Stimulated activated CD8-positive, alpha-beta memory T cell treated with anti-CD3 and anti-CD28 coated beads, Interleukin-2, amount 100 ng/mL, for 1 hour (primary cell): Measurements from ENCODE around the gene NEDD4L.
"Not testable (repeated sequence)": the region's sequence is repeated elsewhere in the genome, so short reads cannot be mapped to it uniquely, and the experiment has no call there.

Source experiments
- DNase-seq, 2 donors: peaks; one replicate each; pipeline ENCODE4 v3.0.0-alpha.2; 2020; ENCODE audit warnings: low read depth in 2 of 2

The NEDD4L gene

GRCh38 chr18:58239879-58240278, 195.9 kb downstream of the NEDD4L start:
- DNase-seq = no peak

- no peak for DNase-seq
Observed at GRCh38 chr18:58241026-58241679, 197.1 kb downstream of the NEDD4L start.

- DNase-seq = no peak
Observed at GRCh38 chr18:58241877-58242276, 197.9 kb downstream of the NEDD4L start.

GRCh38 chr18:58242435-58242834, 198.4 kb downstream of the NEDD4L start:
- DNase-seq = no peak

GRCh38 chr18:58242968-58243367, 198.9 kb downstream of the NEDD4L start:
- no peak for DNase-seq

- no peak for DNase-seq
Observed at GRCh38 chr18:58243401-58243800, 199.4 kb downstream of the NEDD4L start.

- DNase-seq = no peak
Observed at GRCh38 chr18:58247363-58247834, 203.4 kb downstream of the NEDD4L start.

- no peak for DNase-seq
Observed at GRCh38 chr18:58249712-58250111, 205.7 kb downstream of the NEDD4L start.

GRCh38 chr18:58251416-58251815, 207.4 kb downstream of the NEDD4L start:
- DNase-seq = no peak

- DNase-seq = no peak
Observed at GRCh38 chr18:58252166-58252565, 208.1 kb downstream of the NEDD4L start.

GRCh38 chr18:58253318-58253717, 209.3 kb downstream of the NEDD4L start:
- DNase-seq = no peak

GRCh38 chr18:58253871-58254270, 209.8 kb downstream of the NEDD4L start:
- DNase-seq = no peak

- DNase-seq = no peak
Observed at GRCh38 chr18:58254873-58255511, 211.0 kb downstream of the NEDD4L start.

GRCh38 chr18:58255701-58256311, 211.8 kb downstream of the NEDD4L start:
- DNase-seq = no peak

- DNase-seq = no peak
Observed at GRCh38 chr18:58256316-58257080, 212.5 kb downstream of the NEDD4L start.

- no peak for DNase-seq
Observed at GRCh38 chr18:58257461-58257860, 213.4 kb downstream of the NEDD4L start.

- DNase-seq = no peak
Observed at GRCh38 chr18:58258692-58259342, 214.8 kb downstream of the NEDD4L start.

- DNase-seq = no peak
Observed at GRCh38 chr18:58263055-58263957, 219.3 kb downstream of the NEDD4L start.

GRCh38 chr18:58264075-58264474, 220.0 kb downstream of the NEDD4L start:
- DNase-seq = no peak

- DNase-seq = no peak
Observed at GRCh38 chr18:58264840-58265239, 220.8 kb downstream of the NEDD4L start.

GRCh38 chr18:58265489-58265888, 221.5 kb downstream of the NEDD4L start:
- DNase-seq = not testable (repeated sequence)
